B cell (primary cell): ENCODE data around the gene TNFRSF13B. TPM values are rescaled to one million over a fixed set of nuclear protein-coding genes. Genes with fewer than 3 reads are reported as not detected.
A peak's percentile ranks its signal among the peaks of the same experiment; 100 is the strongest.

Experiments
- ATAC-seq: fragments of 200-7000 bp; cut with Tn5 transposase; one replicate; pipeline ENCODE4 v1.10.0; 2021; ENCODE audit warnings: low read depth, mild to moderate bottlenecking, moderate number of reproducible peaks, moderate library complexity
- CTCF ChIA-PET: fragments of 350-600 bp; sonication (Branson Sonifier 250); formaldehyde crosslinking; loops from one replicate; lab custom pipeline; 2021; ENCODE audit warnings: antibody characterized with exemption, inconsistent platforms; lab: Charles Lee
- POLR2A ChIA-PET: fragments of 350-600 bp; sonication (Branson Sonifier 250); formaldehyde crosslinking; loops from one replicate; lab custom pipeline; 2021; ENCODE audit warnings: antibody characterized with exemption; lab: Charles Lee
- DNase-seq: peaks from one replicate; pipeline ENCODE4 v3.0.0; 2013
- H2AFZ ChIP-seq: 2 replicates; pipeline ENCODE4 v1.6.1; 2012; ENCODE audit warnings: mild to moderate bottlenecking, low read depth, low read length; ENCODE audit not compliant: insufficient read depth, poor library complexity, severe bottlenecking
- H3K27ac ChIP-seq, 2 donors: 1 replicate in 1 of 2; 2 replicates in 1 of 2; pipeline ENCODE4 v1.5.1; 2012 to 2013; ENCODE audit warnings: low read length in 2 of 2, mild to moderate bottlenecking in 2 of 2, moderate library complexity in 1 of 2
- H3K27me3 ChIP-seq, 4 experiments: fragments of 200-600 bp in 1 of 4; sonication (generic) in 1 of 4; replicated peaks in 1 of 4; 1 replicate in 2 of 4; 2 replicates in 2 of 4; pipeline versions ENCODE4 v1.6.1 to v1.7.0; 2013 to 2016; ENCODE audit warnings: low read length in 3 of 4, mild to moderate bottlenecking in 2 of 4, mixed read lengths in 1 of 4, moderate library complexity in 1 of 4; ENCODE audit not compliant: insufficient read depth in 4 of 4, control insufficient read depth in 3 of 4; ENCODE audit errors: control extremely low read depth in 1 of 4
- H3K36me3 ChIP-seq, 2 experiments: replicated peaks in 1 of 2; 1 replicate in 1 of 2; 2 replicates in 1 of 2; pipeline versions ENCODE4 v1.6.1 to v1.7.1; 2013; ENCODE audit warnings: low read length in 1 of 2; ENCODE audit not compliant: insufficient read depth in 2 of 2, control insufficient read depth in 1 of 2; ENCODE audit errors: control extremely low read depth in 1 of 2, extremely low read depth in 1 of 2
- H3K4me1 ChIP-seq, 2 donors: fragments of 200-600 bp in 1 of 2; sonication (generic) in 1 of 2; 1 replicate in 1 of 2; 2 replicates in 1 of 2; pipeline versions ENCODE4 v1.5.1 to v1.6.1; 2013 to 2017; ENCODE audit warnings: low read length in 2 of 2; ENCODE audit not compliant: control insufficient read depth in 2 of 2, insufficient read depth in 2 of 2
- H3K4me2 ChIP-seq: replicated peaks from 2 replicates; pipeline ENCODE3; 2012; ENCODE audit warnings: mild to moderate bottlenecking, low read depth, low read length; ENCODE audit not compliant: poor library complexity, severe bottlenecking
- H3K4me3 ChIP-seq, 5 experiments: fragments of 200-600 bp in 1 of 5; sonication (generic) in 1 of 5; 1 replicate in 3 of 5; 2 replicates in 2 of 5; pipeline versions ENCODE4 v1.5.1 to v1.7.0; 2011 to 2016; ENCODE audit warnings: low read length in 4 of 5, mild to moderate bottlenecking in 4 of 5, low read depth in 2 of 5, control low read depth in 1 of 5, moderate library complexity in 1 of 5; ENCODE audit not compliant: insufficient read depth in 1 of 5; ENCODE audit errors: control extremely low read depth in 1 of 5, extremely low read depth in 1 of 5
- H3K79me2 ChIP-seq: fragments of 200-600 bp; sonication (generic); one replicate; pipeline ENCODE4 v1.6.0; 2016; ENCODE audit warnings: low read length; ENCODE audit not compliant: control insufficient read depth, insufficient read depth
- H3K9ac ChIP-seq: fragments of 200-600 bp; sonication (generic); 2 replicates; pipeline ENCODE4 v1.6.1; 2017; ENCODE audit warnings: mild to moderate bottlenecking, low read length, moderate library complexity
- H3K9me3 ChIP-seq, 3 donors: one replicate each; pipeline versions ENCODE4 v1.6.1 to v1.7.1; 2013; ENCODE audit warnings: low read length in 2 of 3; ENCODE audit not compliant: control insufficient read depth in 2 of 3, insufficient read depth in 1 of 3; ENCODE audit errors: control extremely low read depth in 1 of 3
- H4K20me1 ChIP-seq: 2 replicates; pipeline ENCODE4 v1.6.0; 2012; ENCODE audit warnings: mild to moderate bottlenecking, low read length; ENCODE audit not compliant: insufficient read depth, control insufficient read depth, poor library complexity, severe bottlenecking
- H3K27ac Mint-ChIP-seq: one replicate; pipeline ENCODE4 v1.8.0; 2021; ENCODE audit warnings: mixed read lengths
- H3K27me3 Mint-ChIP-seq: one replicate; pipeline ENCODE4 v1.8.0; 2021; ENCODE audit warnings: mixed read lengths
- H3K4me1 Mint-ChIP-seq: one replicate; pipeline ENCODE4 v1.8.0; 2021; ENCODE audit warnings: mixed read lengths
- H3K4me3 Mint-ChIP-seq: one replicate; pipeline ENCODE4 v1.8.0; 2021; ENCODE audit warnings: mixed read lengths
- H3K9me3 Mint-ChIP-seq: one replicate; pipeline ENCODE4 v1.8.0; 2022; ENCODE audit warnings: mixed read lengths; ENCODE audit not compliant: insufficient read depth
- EZH2 ChIP-seq: IDR thresholded peaks from 2 replicates; pipeline ENCODE4 v1.6.1; 2012; ENCODE audit warnings: borderline replicate concordance, low read depth, mild to moderate bottlenecking, moderate library complexity, low read length; ENCODE audit not compliant: insufficient read depth, poor library complexity, severe bottlenecking
- WGBS: methylation state at CpG from one replicate; pipeline ENCODE4 v1.1.5; 2013; ENCODE audit warnings: missing lambda C conversion rate; ENCODE audit not compliant: insufficient coverage; 5-methylcytosine and 5-hydroxymethylcytosine counted together
- intact Hi-C: fragments of 100-400 bp; cut with micrococcal nuclease; formaldehyde crosslinking; loops from one replicate; pipeline ENCODE4 v1.10.0; 2022
- polyA plus RNA-seq: library from polyadenylated mRNA; depleted of rRNA; stranded (reverse); fragments of >200 nt; gene quantifications from 2 replicates; pipeline ENCODE4 v1.2.3, GENCODE V29; 2012
- total RNA-seq, 2 donors: library from RNA; stranded (reverse); fragments of 120-200 nt in 1 of 2; gene quantifications; 1 replicate in 1 of 2; 2 replicates in 1 of 2; pipeline versions ENCODE4 v1.2.3 to v1.2.4, GENCODE V29; 2013 to 2022
- TF ChIP-seq, protein P1 (sequence below): fragments of 200-600 bp; IDR thresholded peaks from one replicate; pipeline ENCODE4 v1.8.0; 2022; ENCODE audit warnings: antibody characterized with exemption, mild to moderate bottlenecking

The TNFRSF13B gene
- total and polyA plus RNA-seq, 2 donors (not counting 1 experiment from before 2014, with no cell fraction given) = 74.5 to 219 TPM

DNA sequence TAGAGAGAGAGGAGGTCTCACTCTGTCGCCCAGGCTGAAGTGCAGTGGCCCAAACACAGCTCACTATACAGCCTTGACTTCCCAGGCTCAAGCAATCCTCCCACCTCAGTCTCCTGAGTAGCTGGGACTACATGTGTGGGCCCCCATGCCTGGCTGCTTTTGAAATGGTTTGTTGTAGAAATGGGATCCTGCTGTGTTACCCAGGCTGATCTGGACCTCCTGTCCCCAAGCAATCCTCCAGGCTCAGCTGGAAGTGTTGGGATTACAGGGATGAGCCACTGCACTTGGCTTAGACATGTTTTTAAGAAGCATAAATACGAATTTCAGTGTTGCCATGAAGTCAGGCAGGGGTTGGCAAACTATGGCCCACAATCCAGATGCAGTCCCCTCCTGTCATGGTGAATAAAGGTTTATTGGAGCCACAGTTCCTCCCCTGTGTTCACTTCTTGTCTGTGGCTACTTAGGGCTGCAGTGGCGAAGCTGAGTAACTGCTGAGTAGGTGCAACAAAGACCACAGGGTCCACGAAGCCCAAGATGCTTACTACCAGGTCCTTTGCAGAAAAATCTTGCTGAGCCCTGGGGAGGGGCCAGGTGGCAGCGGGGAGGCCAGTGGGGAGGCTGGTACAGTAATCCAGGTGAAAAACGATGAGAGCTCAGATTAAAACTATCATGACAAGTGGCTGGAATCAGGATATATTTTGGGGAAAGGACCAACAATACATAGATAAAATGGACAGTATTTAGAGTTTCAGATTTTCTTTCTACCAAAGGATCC lies 35.2 kb downstream of the TNFRSF13B start:
- Mint-ChIP-seq H3K4me3 (no peak overlapping the region), H3K4me1 (peaks cover 16% of the 10 kb centered on the region), H3K9me3 (no peaks in the 10 kb centered on the region), H3K27ac (peak overlapping the region; percentile 61), H3K27me3 (no peaks in the 10 kb centered on the region)
- no peak overlapping the region for H3K9ac ChIP-seq
- no peaks in the 10 kb centered on the region for H3K79me2 ChIP-seq
- ATAC-seq (no peak), DNase-seq (no peak)
- H2AFZ ChIP-seq = no peak overlapping the region
- H3K27ac ChIP-seq = no peak overlapping the region
- WGBS = 93% methylated on average over 3 of the region's 6 CpGs
- no peak for TF ChIP-seq EZH2
- TF ChIP-seq, protein P1, sequence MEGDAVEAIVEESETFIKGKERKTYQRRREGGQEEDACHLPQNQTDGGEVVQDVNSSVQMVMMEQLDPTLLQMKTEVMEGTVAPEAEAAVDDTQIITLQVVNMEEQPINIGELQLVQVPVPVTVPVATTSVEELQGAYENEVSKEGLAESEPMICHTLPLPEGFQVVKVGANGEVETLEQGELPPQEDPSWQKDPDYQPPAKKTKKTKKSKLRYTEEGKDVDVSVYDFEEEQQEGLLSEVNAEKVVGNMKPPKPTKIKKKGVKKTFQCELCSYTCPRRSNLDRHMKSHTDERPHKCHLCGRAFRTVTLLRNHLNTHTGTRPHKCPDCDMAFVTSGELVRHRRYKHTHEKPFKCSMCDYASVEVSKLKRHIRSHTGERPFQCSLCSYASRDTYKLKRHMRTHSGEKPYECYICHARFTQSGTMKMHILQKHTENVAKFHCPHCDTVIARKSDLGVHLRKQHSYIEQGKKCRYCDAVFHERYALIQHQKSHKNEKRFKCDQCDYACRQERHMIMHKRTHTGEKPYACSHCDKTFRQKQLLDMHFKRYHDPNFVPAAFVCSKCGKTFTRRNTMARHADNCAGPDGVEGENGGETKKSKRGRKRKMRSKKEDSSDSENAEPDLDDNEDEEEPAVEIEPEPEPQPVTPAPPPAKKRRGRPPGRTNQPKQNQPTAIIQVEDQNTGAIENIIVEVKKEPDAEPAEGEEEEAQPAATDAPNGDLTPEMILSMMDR = no peak
- H3K4me3 ChIP-seq = no peak overlapping the region
- intact Hi-C loops = no loop called here
- H3K36me3 ChIP-seq = peaks cover 0 to 30% of the 10 kb centered on the region in 2 experiments
- no peaks in the 10 kb centered on the region for H3K9me3 ChIP-seq
- no peak overlapping the region for H3K4me2 ChIP-seq
- CTCF ChIA-PET = no interaction called here
- POLR2A ChIA-PET = no interaction called here
- H3K27me3 ChIP-seq = no peaks in the 10 kb centered on the region
- no peaks in the 10 kb centered on the region for H3K4me1 ChIP-seq
- H4K20me1 ChIP-seq = no peaks in the 10 kb centered on the region

DNA sequence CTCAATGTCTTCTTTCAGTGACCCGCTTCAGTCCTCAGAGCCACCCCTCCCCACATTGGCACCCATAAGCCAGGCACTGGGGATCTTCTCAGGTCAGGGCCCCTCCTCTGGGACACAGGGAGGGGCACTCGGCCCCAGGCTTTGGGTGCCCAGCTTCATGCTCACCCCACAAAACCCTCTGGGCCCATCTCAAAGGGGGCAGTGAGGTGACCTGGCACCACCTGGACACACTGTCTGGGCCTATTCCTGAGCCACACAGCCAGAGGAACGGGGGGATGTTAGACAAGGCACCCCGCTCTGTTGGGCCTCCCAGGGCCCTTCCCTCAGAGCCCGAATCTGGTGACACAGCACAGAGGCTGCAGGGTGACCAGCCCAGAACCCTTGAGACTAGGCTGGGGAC lies 36.1 kb downstream of the TNFRSF13B start:
- Histone ChIP-seq H3K36me3 (peaks cover 0 to 20% of the 10 kb centered on the region in 2 experiments), H3K27me3 (no peaks in the 10 kb centered on the region), H3K9ac (no peak overlapping the region), H3K4me1 (no peaks in the 10 kb centered on the region), H3K4me3 (no peak overlapping the region), H3K27ac (no peak overlapping the region), H3K79me2 (no peaks in the 10 kb centered on the region), H3K9me3 (no peaks in the 10 kb centered on the region), H2AFZ (no peak overlapping the region), H4K20me1 (no peaks in the 10 kb centered on the region), H3K4me2 (no peak overlapping the region)
- ChIA-PET CTCF (no interaction called here), POLR2A (no interaction called here)
- peaks cover 16% of the 10 kb centered on the region for H3K4me1 Mint-ChIP-seq
- WGBS = 98% methylated on average over 5 of the region's 5 CpGs
- H3K27me3 Mint-ChIP-seq = no peaks in the 10 kb centered on the region
- H3K4me3 Mint-ChIP-seq = no peak overlapping the region
- TF ChIP-seq, protein P1 = no peak
- TF ChIP-seq EZH2 = no peak
- intact Hi-C loops = no loop called here
- DNase-seq = no peak
- no peaks in the 10 kb centered on the region for H3K9me3 Mint-ChIP-seq
- peak overlapping the region; percentile 65 for H3K27ac Mint-ChIP-seq
- ATAC-seq = no peak
